Keratinocyte (primary cell): Measurements from ENCODE around the gene DCAF15. TPM values are rescaled to one million over a fixed set of nuclear protein-coding genes. Genes with fewer than 3 reads are reported as not detected.
A peak's percentile ranks its signal among the peaks of the same experiment; 100 is the strongest.

Experiments used
- DNase-seq: peaks from one replicate; pipeline ENCODE4 v3.0.0-alpha.2; 2011; ENCODE audit warnings: low read depth, missing footprints, low spot score
- FAIRE-seq: peaks from 2 replicates; lab custom pipeline; 2011; peaks lifted over from hg19 to GRCh38; lab: Jason Lieb, UNC
- H2AFZ ChIP-seq: 2 replicates; pipeline ENCODE4 v1.6.0; 2012; ENCODE audit warnings: low read length, control low read depth, inconsistent platforms; ENCODE audit not compliant: control insufficient read depth
- H3K27ac ChIP-seq: 2 replicates; pipeline ENCODE4 v1.5.1; 2011; ENCODE audit warnings: low read length; ENCODE audit not compliant: control insufficient read depth, insufficient read depth
- H3K27me3 ChIP-seq: 3 replicates; pipeline ENCODE4 v1.6.0; 2011; ENCODE audit warnings: low read length; ENCODE audit not compliant: control insufficient read depth, insufficient read depth; ENCODE audit errors: extremely low read depth
- H3K36me3 ChIP-seq, 2 experiments: 2 replicates in 1 of 2; 3 replicates in 1 of 2; pipeline ENCODE4 v1.5.1; 2011; ENCODE audit warnings: low read length in 2 of 2, mild to moderate bottlenecking in 1 of 2; ENCODE audit not compliant: control insufficient read depth in 2 of 2, insufficient read depth in 2 of 2; ENCODE audit errors: extremely low read depth in 1 of 2
- H3K4me1 ChIP-seq: 3 replicates; pipeline ENCODE4 v1.5.1; 2011; ENCODE audit warnings: low read length; ENCODE audit not compliant: control insufficient read depth, insufficient read depth; ENCODE audit errors: extremely low read depth
- H3K4me2 ChIP-seq: 3 replicates; pipeline ENCODE4 v1.6.0; 2011; ENCODE audit warnings: low read depth, low read length; ENCODE audit not compliant: control insufficient read depth, insufficient read depth; ENCODE audit errors: extremely low read depth
- H3K4me3 ChIP-seq, 3 experiments: fragments of 200-600 bp in 1 of 3; sonication (generic) in 1 of 3; 2 replicates in 2 of 3; 3 replicates in 1 of 3; pipeline ENCODE4 v1.5.1; 2011 to 2016; ENCODE audit warnings: low read length in 3 of 3, mild to moderate bottlenecking in 3 of 3, control low read depth in 2 of 3, inconsistent platforms in 1 of 3, low read depth in 1 of 3, mixed read lengths in 1 of 3, mixed run types in 1 of 3, moderate library complexity in 1 of 3; ENCODE audit not compliant: control insufficient read depth in 2 of 3, insufficient read depth in 2 of 3; ENCODE audit errors: extremely low read depth in 1 of 3
- H3K79me2 ChIP-seq: 2 replicates; pipeline ENCODE4 v1.6.0; 2012; ENCODE audit warnings: low read length; ENCODE audit not compliant: control insufficient read depth, insufficient read depth
- H3K9ac ChIP-seq: 3 replicates; pipeline ENCODE4 v1.6.0; 2011; ENCODE audit warnings: low read length; ENCODE audit not compliant: control insufficient read depth, insufficient read depth; ENCODE audit errors: extremely low read depth
- H3K9me1 ChIP-seq: 3 replicates; pipeline ENCODE4 v1.6.0; 2011; ENCODE audit warnings: low read length; ENCODE audit not compliant: control insufficient read depth, insufficient read depth; ENCODE audit errors: extremely low read depth
- H3K9me3 ChIP-seq: 2 replicates; pipeline ENCODE4 v1.5.1; 2012; ENCODE audit warnings: low read depth, low read length; ENCODE audit not compliant: control insufficient read depth
- H4K20me1 ChIP-seq: 3 replicates; pipeline ENCODE4 v1.6.0; 2011; ENCODE audit warnings: low read length; ENCODE audit not compliant: control insufficient read depth, insufficient read depth; ENCODE audit errors: extremely low read depth
- CTCF ChIP-seq, 3 experiments: IDR thresholded peaks in 1 of 3; conservative IDR thresholded peaks in 1 of 3; optimal IDR thresholded peaks in 1 of 3; 2 replicates in 2 of 3; 3 replicates in 1 of 3; pipeline versions ENCODE3 to v1.5.1; 2011; ENCODE audit warnings: low read length in 3 of 3, mild to moderate bottlenecking in 3 of 3, moderate library complexity in 2 of 3, control low read depth in 1 of 3, inconsistent platforms in 1 of 3; ENCODE audit not compliant: insufficient read depth in 2 of 3; ENCODE audit errors: extremely low read depth in 1 of 3
- EZH2 ChIP-seq: IDR thresholded peaks from one replicate; pipeline ENCODE4 v1.6.1; 2012; ENCODE audit warnings: inconsistent platforms, mild to moderate bottlenecking, low read length, moderate library complexity
- dilution Hi-C: fragments of 300-500 bp; cut with MboI; formaldehyde crosslinking; loops from one replicate; pipeline ENCODE4 v1.7.0; 2020; ENCODE audit warnings: low sequenced_read_pairs; ENCODE audit not compliant: extremely low pct_ligation_motif_present
- polyA plus RNA-seq, 5 experiments: library from polyadenylated mRNA; depleted of rRNA in 3 of 5; stranded (reverse) in 3 of 5; stranded (forward) in 1 of 5; unstranded in 1 of 5; fragments of >200 nt; gene quantifications; 1 replicate in 1 of 5; 2 replicates in 3 of 5; 3 replicates in 1 of 5; pipeline versions ENCODE4 v1.2.1 to v1.2.3, GENCODE V29; 2011 to 2012; ENCODE audit warnings: missing spikeins in 2 of 5, low read depth in 1 of 5, low replicate concordance in 1 of 5

Gene DCAF15
- polyA plus RNA-seq, 1 donor (not counting 4 experiments of a cell fraction or from before 2014, with no cell fraction given), result 15.1 TPM

GRCh38 chr19:13906910-13907309 lies 45.4 kb upstream of the DCAF15 start:
- H3K9ac ChIP-seq, result peak overlapping the region; percentile 80
- H3K79me2 ChIP-seq, result peaks cover 5% of the 10 kb centered on the region
- H2AFZ ChIP-seq, result peak overlapping the region; percentile 94
- peaks cover 2 to 4% of the 10 kb centered on the region in 2 experiments for H3K36me3 ChIP-seq
- peak overlapping the region; percentile 86 for H3K4me2 ChIP-seq
- peak overlapping the region; percentile 70 to 98 (median 82) for H3K4me3 ChIP-seq
- no peaks in the 10 kb centered on the region for H3K9me3 ChIP-seq
- TF ChIP-seq CTCF (optimal IDR thresholded peaks at IDR 0.05 in 1 of 3, IDR thresholded peaks at IDR 0.05 in 1 of 3, conservative IDR thresholded peaks at IDR 0.05 in 1 of 3; ENCODE audit: extremely low read depth in 1 of 3, insufficient read depth in 2 of 3, low read length in 3 of 3) (no peak), EZH2 (no peak)
- peaks cover 2% of the 10 kb centered on the region for H3K9me1 ChIP-seq
- peak overlapping the region; percentile 40 for H3K27ac ChIP-seq
- H3K4me1 ChIP-seq, result peaks cover 11% of the 10 kb centered on the region
- no peaks in the 10 kb centered on the region for H3K27me3 ChIP-seq
- dilution Hi-C loops, result no loop called here
- FAIRE-seq, result peak; percentile 43
- DNase-seq, result no peak
- no peaks in the 10 kb centered on the region for H4K20me1 ChIP-seq

GRCh38 chr19:13908674-13909073 lies 43.6 kb upstream of the DCAF15 start:
- no peak overlapping the region for H3K27ac ChIP-seq
- no peak for FAIRE-seq
- no peaks in the 10 kb centered on the region for H4K20me1 ChIP-seq
- H3K9ac ChIP-seq, result no peak overlapping the region
- peaks cover 5% of the 10 kb centered on the region for H3K79me2 ChIP-seq
- no peaks in the 10 kb centered on the region for H3K27me3 ChIP-seq
- dilution Hi-C loops, result no loop called here
- DNase-seq, result no peak
- peaks cover 11% of the 10 kb centered on the region for H3K4me1 ChIP-seq
- no peak overlapping the region for H3K4me2 ChIP-seq
- H3K9me3 ChIP-seq, result no peaks in the 10 kb centered on the region
- H3K9me1 ChIP-seq, result peaks cover 2% of the 10 kb centered on the region
- peaks cover 11 to 14% of the 10 kb centered on the region in 2 experiments for H3K36me3 ChIP-seq
- TF ChIP-seq EZH2 (no peak), CTCF (optimal IDR thresholded peaks at IDR 0.05 in 1 of 3, IDR thresholded peaks at IDR 0.05 in 1 of 3, conservative IDR thresholded peaks at IDR 0.05 in 1 of 3; ENCODE audit: extremely low read depth in 1 of 3, insufficient read depth in 2 of 3, low read length in 3 of 3) (no peak)
- H2AFZ ChIP-seq, result no peak overlapping the region
- no peak overlapping the region for H3K4me3 ChIP-seq
